Breast epithelium (tissue), 3 donors: ENCODE measurements around the gene TMIE.

Experiments used
- CTCF ChIP-seq, 3 donors: fragments of 450-650 bp; IDR thresholded peaks; one replicate each; pipeline ENCODE4 v1.5.1; 2016 to 2017; ENCODE audit warnings: antibody characterized with exemption in 3 of 3, mild to moderate bottlenecking in 3 of 3, moderate library complexity in 3 of 3
- POLR2AphosphoS5 ChIP-seq, 3 donors: sonication (generic); formaldehyde crosslinking; IDR thresholded peaks; one replicate each; pipeline ENCODE4 v1.6.1; 2017; ENCODE audit warnings: antibody characterized with exemption in 3 of 3

GRCh38 chr3:46737329-46737731, 36.1 kb downstream of the TMIE start:
- TF ChIP-seq POLR2AphosphoS5 (IDR thresholded peaks at IDR 0.05) (no peak), CTCF (IDR thresholded peaks at IDR 0.05) (no peak)
